HepG2 (cell line): ENCODE results near the gene HOXD3. TPM values are rescaled to one million over a fixed set of nuclear protein-coding genes. Genes with fewer than 3 reads are reported as not detected.

Source experiments
- CC2D1A ChIP-seq: sonication (generic); formaldehyde crosslinking; IDR thresholded peaks from 2 replicates; pipeline ENCODE4 v1.8.1; 2023; ENCODE audit warnings: mild to moderate bottlenecking, missing genetic modification reagents
- EZH2 ChIP-seq: conservative IDR thresholded peaks from 2 replicates; pipeline ENCODE4 v1.6.1; 2012; ENCODE audit warnings: mild to moderate bottlenecking, low read depth, low read length, moderate library complexity
- HNF1A ChIP-seq, 2 experiments: sonication (generic) in 1 of 2; formaldehyde crosslinking in 1 of 2; IDR thresholded peaks; 2 replicates each; pipeline versions ENCODE4 v1.4.0 to v1.6.1; 2016 to 2020; ENCODE audit warnings: borderline replicate concordance in 1 of 2, low read depth in 1 of 2, mild to moderate bottlenecking in 1 of 2, missing genetic modification reagents in 1 of 2
- NFKBIZ ChIP-seq: IDR thresholded peaks from 2 replicates; pipeline ENCODE4 v1.6.1; 2018; ENCODE audit warnings: missing genetic modification reagents, missing compliant biosample characterization
- RORA ChIP-seq: sonication (generic); formaldehyde crosslinking; IDR thresholded peaks from 2 replicates; pipeline ENCODE4 v1.5.0; 2020; ENCODE audit warnings: mild to moderate bottlenecking, missing genetic modification reagents, moderate library complexity
- ZHX2 ChIP-seq, 2 experiments: sonication (generic) in 1 of 2; formaldehyde crosslinking in 1 of 2; IDR thresholded peaks; 2 replicates each; pipeline versions ENCODE4 v1.6.1 to v1.9.0; 2014 to 2022; ENCODE audit warnings: antibody characterized with exemption in 1 of 2, borderline replicate concordance in 1 of 2, inconsistent platforms in 1 of 2, low read depth in 1 of 2, missing genetic modification reagents in 1 of 2
- ZNF430 ChIP-seq: sonication (generic); formaldehyde crosslinking; IDR thresholded peaks from 2 replicates; pipeline ENCODE4 v1.9.0; 2021; ENCODE audit warnings: mild to moderate bottlenecking, missing genetic modification reagents
- polyA plus RNA-seq, 8 experiments: library from polyadenylated mRNA; depleted of rRNA in 3 of 8; stranded (reverse) in 7 of 8; unstranded in 1 of 8; fragments of >200 nt; fragmentation: Illumina TruSeq in 4 of 8; extraction: Trizol in 4 of 8; gene quantifications; 2 replicates each; pipeline versions ENCODE4 v1.2.1 to v1.2.3, GENCODE V29; 2011 to 2016; ENCODE audit warnings: low read depth in 4 of 8, missing spikeins in 1 of 8, mixed read lengths in 1 of 8; ENCODE audit not compliant: insufficient read depth in 1 of 8
- total RNA-seq, 5 experiments: library from RNA; depleted of rRNA; stranded (reverse); fragments of >200 nt; fragmentation: Illumina TruSeq; extraction: Trizol; gene quantifications; 2 replicates each; pipeline ENCODE4 v1.2.3, GENCODE V29; 2016; ENCODE audit warnings: low read depth in 1 of 5
- TF ChIP-seq, protein P1 (sequence below): sonication (generic); formaldehyde crosslinking; IDR thresholded peaks from 2 replicates; pipeline ENCODE4 v1.4.0; 2020; ENCODE audit warnings: missing genetic modification reagents, borderline replicate concordance
- TF ChIP-seq, protein P2 (sequence below): sonication (generic); formaldehyde crosslinking; conservative IDR thresholded peaks from 2 replicates; pipeline ENCODE4 v1.4.0; 2020; ENCODE audit warnings: mild to moderate bottlenecking, missing genetic modification reagents, moderate library complexity

Gene HOXD3
- total and polyA plus RNA-seq, 2 of the 13 experiments (the other 11 are each of a cell fraction or from before 2014, with no cell fraction given): 0.05 to 0.09 TPM

DNA sequence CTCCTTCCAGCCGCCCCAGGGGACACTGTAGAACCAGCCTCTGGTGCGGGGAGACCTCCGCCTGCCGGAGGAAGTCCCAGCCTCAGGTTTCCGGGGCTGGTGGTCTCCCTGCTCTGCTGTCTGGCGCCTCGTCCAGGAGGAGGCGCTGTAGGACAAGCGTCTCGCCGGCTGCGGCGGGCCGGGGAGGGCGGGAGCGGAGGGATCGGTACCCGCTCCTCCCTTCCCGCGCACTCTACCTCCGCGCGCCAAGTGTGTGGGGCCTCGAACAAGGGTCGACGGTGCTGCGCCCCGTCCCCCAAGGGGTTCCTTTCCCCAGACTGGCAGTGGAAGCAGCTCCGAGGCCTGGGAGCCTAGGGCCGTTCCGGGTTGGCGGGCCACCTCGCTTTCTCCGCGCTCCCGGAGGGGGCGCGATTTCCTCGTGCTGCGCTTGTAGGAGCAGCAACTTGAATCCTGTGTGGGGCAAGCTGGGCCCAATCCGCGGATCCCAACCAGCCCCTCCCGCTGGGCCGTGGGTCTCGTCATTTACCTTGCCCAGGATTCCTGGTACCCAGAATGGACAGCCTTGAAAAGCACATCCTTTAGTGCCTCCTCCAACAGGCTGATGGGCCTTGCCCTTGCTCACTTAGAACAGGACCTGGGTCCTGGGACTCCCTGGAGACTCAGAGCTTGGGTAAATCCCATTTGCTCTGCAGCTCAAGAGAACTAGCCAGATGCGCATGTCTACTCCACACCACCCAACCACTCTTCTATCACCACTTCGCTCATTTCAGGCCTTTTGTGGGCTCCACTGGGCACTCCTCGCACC, 16.4 kb upstream of the HOXD3 start (continued):
- no peak for TF ChIP-seq HNF1A (IDR thresholded peaks at IDR 0.05; ENCODE audit: low read depth)
- peak; percentile 80 for TF ChIP-seq HNF1A (CRISPR knock-in tag; IDR thresholded peaks at IDR 0.05; ENCODE audit: borderline replicate concordance)
- TF ChIP-seq ZNF430 (CRISPR knock-in tag): peak; percentile 65; the same call in 1 of the 2 replicates
- TF ChIP-seq, protein P1, sequence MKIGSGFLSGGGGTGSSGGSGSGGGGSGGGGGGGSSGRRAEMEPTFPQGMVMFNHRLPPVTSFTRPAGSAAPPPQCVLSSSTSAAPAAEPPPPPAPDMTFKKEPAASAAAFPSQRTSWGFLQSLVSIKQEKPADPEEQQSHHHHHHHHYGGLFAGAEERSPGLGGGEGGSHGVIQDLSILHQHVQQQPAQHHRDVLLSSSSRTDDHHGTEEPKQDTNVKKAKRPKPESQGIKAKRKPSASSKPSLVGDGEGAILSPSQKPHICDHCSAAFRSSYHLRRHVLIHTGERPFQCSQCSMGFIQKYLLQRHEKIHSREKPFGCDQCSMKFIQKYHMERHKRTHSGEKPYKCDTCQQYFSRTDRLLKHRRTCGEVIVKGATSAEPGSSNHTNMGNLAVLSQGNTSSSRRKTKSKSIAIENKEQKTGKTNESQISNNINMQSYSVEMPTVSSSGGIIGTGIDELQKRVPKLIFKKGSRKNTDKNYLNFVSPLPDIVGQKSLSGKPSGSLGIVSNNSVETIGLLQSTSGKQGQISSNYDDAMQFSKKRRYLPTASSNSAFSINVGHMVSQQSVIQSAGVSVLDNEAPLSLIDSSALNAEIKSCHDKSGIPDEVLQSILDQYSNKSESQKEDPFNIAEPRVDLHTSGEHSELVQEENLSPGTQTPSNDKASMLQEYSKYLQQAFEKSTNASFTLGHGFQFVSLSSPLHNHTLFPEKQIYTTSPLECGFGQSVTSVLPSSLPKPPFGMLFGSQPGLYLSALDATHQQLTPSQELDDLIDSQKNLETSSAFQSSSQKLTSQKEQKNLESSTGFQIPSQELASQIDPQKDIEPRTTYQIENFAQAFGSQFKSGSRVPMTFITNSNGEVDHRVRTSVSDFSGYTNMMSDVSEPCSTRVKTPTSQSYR (CRISPR knock-in tag): no peak
- no peak for TF ChIP-seq ZHX2 (IDR thresholded peaks at IDR 0.05; ENCODE audit: low read depth)
- TF ChIP-seq ZHX2 (CRISPR knock-in tag; IDR thresholded peaks at IDR 0.05; ENCODE audit: borderline replicate concordance): no peak
- TF ChIP-seq, protein P2, sequence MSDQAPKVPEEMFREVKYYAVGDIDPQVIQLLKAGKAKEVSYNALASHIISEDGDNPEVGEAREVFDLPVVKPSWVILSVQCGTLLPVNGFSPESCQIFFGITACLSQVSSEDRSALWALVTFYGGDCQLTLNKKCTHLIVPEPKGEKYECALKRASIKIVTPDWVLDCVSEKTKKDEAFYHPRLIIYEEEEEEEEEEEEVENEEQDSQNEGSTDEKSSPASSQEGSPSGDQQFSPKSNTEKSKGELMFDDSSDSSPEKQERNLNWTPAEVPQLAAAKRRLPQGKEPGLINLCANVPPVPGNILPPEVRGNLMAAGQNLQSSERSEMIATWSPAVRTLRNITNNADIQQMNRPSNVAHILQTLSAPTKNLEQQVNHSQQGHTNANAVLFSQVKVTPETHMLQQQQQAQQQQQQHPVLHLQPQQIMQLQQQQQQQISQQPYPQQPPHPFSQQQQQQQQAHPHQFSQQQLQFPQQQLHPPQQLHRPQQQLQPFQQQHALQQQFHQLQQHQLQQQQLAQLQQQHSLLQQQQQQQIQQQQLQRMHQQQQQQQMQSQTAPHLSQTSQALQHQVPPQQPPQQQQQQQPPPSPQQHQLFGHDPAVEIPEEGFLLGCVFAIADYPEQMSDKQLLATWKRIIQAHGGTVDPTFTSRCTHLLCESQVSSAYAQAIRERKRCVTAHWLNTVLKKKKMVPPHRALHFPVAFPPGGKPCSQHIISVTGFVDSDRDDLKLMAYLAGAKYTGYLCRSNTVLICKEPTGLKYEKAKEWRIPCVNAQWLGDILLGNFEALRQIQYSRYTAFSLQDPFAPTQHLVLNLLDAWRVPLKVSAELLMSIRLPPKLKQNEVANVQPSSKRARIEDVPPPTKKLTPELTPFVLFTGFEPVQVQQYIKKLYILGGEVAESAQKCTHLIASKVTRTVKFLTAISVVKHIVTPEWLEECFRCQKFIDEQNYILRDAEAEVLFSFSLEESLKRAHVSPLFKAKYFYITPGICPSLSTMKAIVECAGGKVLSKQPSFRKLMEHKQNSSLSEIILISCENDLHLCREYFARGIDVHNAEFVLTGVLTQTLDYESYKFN (CRISPR knock-in tag): 0 out of 2 replicates have a peak, but pooled peaks have one; percentile 17
- no peak for TF ChIP-seq EZH2
- TF ChIP-seq NFKBIZ: no peak
- TF ChIP-seq RORA (CRISPR knock-in tag): no peak
- no peak for TF ChIP-seq CC2D1A (CRISPR knock-in tag)
